Heart left ventricle (tissue), 13 donors: ENCODE measurements around the gene KCNQ2.

Source experiments
- CTCF ChIP-seq, 12 donors: fragments of 200-600 bp; sonication (generic) in 4 of 12; IDR thresholded peaks; one replicate each; pipeline versions ENCODE4 v1.5.0 to v1.8.0; 2018 to 2022; ENCODE audit warnings: antibody characterized with exemption in 12 of 12, mild to moderate bottlenecking in 5 of 12
- POLR2A ChIP-seq, 2 donors: fragments of 450-650 bp; IDR thresholded peaks; one replicate each; pipeline ENCODE4 v1.6.1; 2017; ENCODE audit warnings: antibody characterized with exemption in 2 of 2, mild to moderate bottlenecking in 2 of 2, moderate library complexity in 2 of 2
- donor health status: ischemic (EF 13 %, LVEDD 7.1; RV severe dilation, severe dysfunction).
- donor health status: DM: no; HTN: yes; CAD: no.
- donor health status: DM: no; HTN: no; CAD: no.
- donor health status: ischemic (EF 25% LVEDD 6.9; RV normal size, moderate dysfunction).
- donor health status: ischemic (EF 25% LVEDD 5.7; RV mildly dilated, moderate dysfunction).
- donor health status: ischemic (EF 35%, LVEDD 5.7; RV mildly dilated, moderate dysfunction).
- donor health status: nonischemic (EF 11% LVEDD 7.7; RV severe dilation, severe dysfunction).
- donor health status: DM: yes; HTN: yes; CAD: no.
- donor health status: PGD.
- donor health status: ischemic (EF 29% LVEDD 5.4; RV normal size, mild dysfunction).
- donor health status: nonischemic (EF 23%, LVEDD 6.1; RV moderate dilation, normal function).

- no peak for TF ChIP-seq CTCF (IDR thresholded peaks at IDR 0.05)
- TF ChIP-seq POLR2A (IDR thresholded peaks at IDR 0.05): no peak
Observed at GRCh38 chr20:63504642-63505041, 32.2 kb upstream of the KCNQ2 start.
